Astrocyte (in vitro differentiated cells and primary cell): ENCODE measurements around the gene RALGPS2. TPM values are rescaled to one million over a fixed set of nuclear protein-coding genes. Genes with fewer than 3 reads are reported as not detected.

Experiments
- DNase-seq: peaks from one replicate; pipeline ENCODE4 v3.0.0-alpha.2; 2010; ENCODE audit warnings: low read depth
- FAIRE-seq: peaks from 2 replicates; lab custom pipeline; 2011; peaks lifted over from hg19 to GRCh38; lab: Jason Lieb, UNC
- H2AFZ ChIP-seq: 2 replicates; pipeline ENCODE4 v1.6.0; 2012; ENCODE audit warnings: low read depth, low read length, inconsistent platforms
- H3K27ac ChIP-seq: 2 replicates; pipeline ENCODE4 v1.5.1; 2011; ENCODE audit warnings: low read depth, low read length, inconsistent platforms
- H3K27me3 ChIP-seq: 2 replicates; pipeline ENCODE4 v1.6.0; 2011; ENCODE audit warnings: low read length, inconsistent platforms; ENCODE audit not compliant: insufficient read depth
- H3K36me3 ChIP-seq: 2 replicates; pipeline ENCODE4 v1.5.1; 2011; ENCODE audit warnings: low read length, inconsistent platforms; ENCODE audit not compliant: insufficient read depth
- H3K4me1 ChIP-seq: 2 replicates; pipeline ENCODE4 v1.5.1; 2011; ENCODE audit warnings: low read length, inconsistent platforms; ENCODE audit not compliant: insufficient read depth
- H3K4me2 ChIP-seq: 2 replicates; pipeline ENCODE4 v1.6.0; 2012; ENCODE audit warnings: low read length, inconsistent platforms
- H3K4me3 ChIP-seq: 2 replicates; pipeline ENCODE4 v1.5.1; 2011; ENCODE audit warnings: low read depth, mild to moderate bottlenecking, low read length, inconsistent platforms; ENCODE audit not compliant: insufficient read depth
- H3K79me2 ChIP-seq: 2 replicates; pipeline ENCODE4 v1.6.0; 2012; ENCODE audit warnings: mild to moderate bottlenecking, low read length, inconsistent platforms; ENCODE audit not compliant: insufficient read depth
- H3K9ac ChIP-seq: 2 replicates; pipeline ENCODE4 v1.6.0; 2012; ENCODE audit warnings: mild to moderate bottlenecking, low read length, inconsistent platforms
- H3K9me3 ChIP-seq: 2 replicates; pipeline ENCODE4 v1.5.1; 2012; ENCODE audit warnings: low read depth, mild to moderate bottlenecking, low read length, inconsistent platforms; ENCODE audit not compliant: insufficient read depth
- H4K20me1 ChIP-seq: 2 replicates; pipeline ENCODE4 v1.6.0; 2012; ENCODE audit warnings: low read length, inconsistent platforms; ENCODE audit not compliant: insufficient read depth
- H3K27ac Mint-ChIP-seq: one replicate; pipeline ENCODE4 v1.8.0; 2021; ENCODE audit warnings: mild to moderate bottlenecking, mixed read lengths; ENCODE audit not compliant: unreplicated experiment
- H3K27me3 Mint-ChIP-seq: one replicate; pipeline ENCODE4 v1.8.0; 2021; ENCODE audit warnings: low read depth, mixed read lengths; ENCODE audit not compliant: unreplicated experiment
- H3K36me3 Mint-ChIP-seq: one replicate; pipeline ENCODE4 v1.8.0; 2021; ENCODE audit warnings: low read depth, mixed read lengths; ENCODE audit not compliant: unreplicated experiment
- H3K4me1 Mint-ChIP-seq: one replicate; pipeline ENCODE4 v1.8.0; 2021; ENCODE audit warnings: low read depth, mixed read lengths; ENCODE audit not compliant: unreplicated experiment
- H3K4me3 Mint-ChIP-seq: one replicate; pipeline ENCODE4 v1.8.0; 2021; ENCODE audit warnings: mild to moderate bottlenecking, moderate library complexity, mixed read lengths; ENCODE audit not compliant: unreplicated experiment
- H3K9me3 Mint-ChIP-seq: one replicate; pipeline ENCODE4 v1.8.0; 2021; ENCODE audit warnings: mild to moderate bottlenecking, mixed read lengths; ENCODE audit not compliant: unreplicated experiment
- CTCF ChIP-seq: IDR thresholded peaks from 2 replicates; pipeline ENCODE4 v1.5.1; 2011; ENCODE audit warnings: low read depth, mild to moderate bottlenecking, inconsistent platforms, low read length, moderate library complexity; ENCODE audit not compliant: insufficient read depth
- EZH2 ChIP-seq: IDR thresholded peaks from 2 replicates; pipeline ENCODE4 v1.6.1; 2012; ENCODE audit warnings: mild to moderate bottlenecking, low read length, inconsistent platforms; ENCODE audit not compliant: insufficient read depth
- total RNA-seq: library from RNA; stranded (reverse); gene quantifications from 2 replicates; pipeline ENCODE4 v1.2.1, GENCODE V29; 2021

RALGPS2 gene
- total RNA-seq, 1 donor from 2014 or later, result 33.6 TPM

- Histone ChIP-seq H3K27ac (no peak overlapping the region), H3K27me3 (no peaks in the 10 kb centered on the region), H3K79me2 (no peaks in the 10 kb centered on the region), H3K9me3 (no peaks in the 10 kb centered on the region), H3K36me3 (no peaks in the 10 kb centered on the region), H4K20me1 (no peaks in the 10 kb centered on the region), H2AFZ (no peak overlapping the region), H3K4me2 (no peak overlapping the region), H3K4me3 (no peak overlapping the region), H3K4me1 (no peaks in the 10 kb centered on the region), H3K9ac (no peak overlapping the region)
- Mint-ChIP-seq H3K4me3 (no peak overlapping the region), H3K27ac (no peak overlapping the region), H3K4me1 (no peaks in the 10 kb centered on the region), H3K36me3 (peaks cover 9% of the 10 kb centered on the region), H3K9me3 (no peaks in the 10 kb centered on the region), H3K27me3 (no peaks in the 10 kb centered on the region)
- no peak for FAIRE-seq
- DNase-seq, result no peak
- no peak for TF ChIP-seq CTCF
- TF ChIP-seq EZH2, result no peak
These were observed 67.3 kb downstream of the RALGPS2 start for GRCh38 chr1:178792394-178792793.

GRCh38 chr1:178796013-178796412 is 71.0 kb downstream of the RALGPS2 start:
- H3K79me2 ChIP-seq, result no peaks in the 10 kb centered on the region
- FAIRE-seq (no peak), DNase-seq (no peak)
- H2AFZ ChIP-seq, result no peak overlapping the region
- H3K9me3 ChIP-seq, result no peaks in the 10 kb centered on the region
- Mint-ChIP-seq H3K36me3 (peaks cover 14% of the 10 kb centered on the region), H3K9me3 (no peaks in the 10 kb centered on the region), H3K4me1 (no peaks in the 10 kb centered on the region), H3K27me3 (no peaks in the 10 kb centered on the region), H3K4me3 (no peak overlapping the region), H3K27ac (no peak overlapping the region)
- H3K27ac ChIP-seq, result no peak overlapping the region
- H4K20me1 ChIP-seq, result no peaks in the 10 kb centered on the region
- no peak overlapping the region for H3K4me3 ChIP-seq
- no peak overlapping the region for H3K9ac ChIP-seq
- no peak for TF ChIP-seq EZH2
- TF ChIP-seq CTCF, result no peak
- H3K27me3 ChIP-seq, result no peaks in the 10 kb centered on the region
- H3K36me3 ChIP-seq, result no peaks in the 10 kb centered on the region
- H3K4me2 ChIP-seq, result no peak overlapping the region
- no peaks in the 10 kb centered on the region for H3K4me1 ChIP-seq

- Histone ChIP-seq H3K27ac (no peak overlapping the region), H3K27me3 (no peaks in the 10 kb centered on the region), H3K4me2 (no peak overlapping the region), H3K36me3 (no peaks in the 10 kb centered on the region), H2AFZ (no peak overlapping the region), H3K9me3 (no peaks in the 10 kb centered on the region), H3K4me3 (no peak overlapping the region), H3K4me1 (no peaks in the 10 kb centered on the region), H3K79me2 (no peaks in the 10 kb centered on the region), H4K20me1 (no peaks in the 10 kb centered on the region), H3K9ac (no peak overlapping the region)
- H3K4me3 Mint-ChIP-seq, result no peak overlapping the region
- H3K27me3 Mint-ChIP-seq, result no peaks in the 10 kb centered on the region
- peaks cover 14% of the 10 kb centered on the region for H3K36me3 Mint-ChIP-seq
- H3K27ac Mint-ChIP-seq, result no peak overlapping the region
- FAIRE-seq, result no peak
- H3K4me1 Mint-ChIP-seq, result no peaks in the 10 kb centered on the region
- no peak for TF ChIP-seq EZH2
- TF ChIP-seq CTCF, result no peak
- H3K9me3 Mint-ChIP-seq, result no peaks in the 10 kb centered on the region
- DNase-seq, result no peak
These were observed 72.5 kb downstream of the RALGPS2 start for GRCh38 chr1:178797590-178797989.
